GM18858 (cell line): ENCODE measurements around the gene UBFD1.
"Not testable (repeated sequence)": the region's sequence is repeated elsewhere in the genome, so short reads cannot be mapped to it uniquely, and the experiment has no call there.

Source experiments
- ATAC-seq: cut with Tn5 transposase; IDR thresholded peaks from one replicate; pipeline ENCODE4 v1.9.1; 2021; ENCODE audit not compliant: unreplicated experiment

The UBFD1 gene

DNA sequence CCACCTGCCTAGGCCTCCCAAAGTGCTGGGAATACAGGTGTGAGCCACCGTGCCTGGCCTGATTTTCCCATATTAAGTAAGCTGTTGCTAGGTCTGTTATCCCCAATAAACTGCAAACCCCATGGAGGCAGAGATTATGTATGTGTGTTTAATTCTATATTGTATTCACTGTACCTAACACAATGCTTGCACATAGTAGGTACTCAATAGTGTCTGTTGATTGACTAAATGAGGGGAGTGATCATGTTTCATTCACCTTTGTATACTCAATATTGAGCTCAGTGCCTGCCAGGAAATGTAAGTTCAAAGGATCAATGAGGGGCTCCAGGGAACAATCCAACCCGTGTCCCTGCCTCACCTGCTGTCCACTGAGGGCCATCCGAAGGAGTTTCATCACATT is 32.6 kb upstream of the UBFD1 start:
- no peak for ATAC-seq

DNA sequence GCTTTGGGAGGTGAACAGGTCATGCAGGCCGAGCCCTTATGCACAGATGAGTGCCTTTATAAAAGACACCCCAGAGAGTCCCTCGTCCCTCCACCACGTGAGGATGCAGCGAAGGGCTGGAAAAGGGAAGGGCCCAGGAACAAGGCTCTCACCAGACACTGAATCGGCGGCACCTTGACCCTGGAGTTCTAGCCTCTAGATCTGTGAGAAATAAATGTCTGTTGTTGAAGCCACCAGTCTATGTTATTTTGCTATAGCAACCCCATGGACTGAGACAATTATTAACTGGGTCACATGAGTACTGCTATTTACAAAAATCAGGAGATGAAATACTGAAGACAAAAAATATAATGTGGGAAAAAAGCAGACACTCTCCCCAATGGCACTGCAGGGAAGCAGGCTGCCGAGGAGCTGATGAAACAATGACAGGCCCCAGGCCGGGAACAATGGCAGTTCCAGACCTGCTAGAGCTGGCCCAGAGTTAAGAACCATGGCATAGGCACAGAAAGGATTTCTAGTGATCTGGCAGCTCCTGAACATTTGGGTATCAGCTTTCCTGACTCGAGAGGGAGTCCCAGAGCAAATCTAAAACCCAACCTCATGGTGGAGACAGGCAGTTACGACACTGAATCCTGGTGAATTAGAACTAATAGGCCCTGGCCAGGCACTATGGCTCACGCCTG is 29.4 kb upstream of the UBFD1 start:
- no peak for ATAC-seq

DNA sequence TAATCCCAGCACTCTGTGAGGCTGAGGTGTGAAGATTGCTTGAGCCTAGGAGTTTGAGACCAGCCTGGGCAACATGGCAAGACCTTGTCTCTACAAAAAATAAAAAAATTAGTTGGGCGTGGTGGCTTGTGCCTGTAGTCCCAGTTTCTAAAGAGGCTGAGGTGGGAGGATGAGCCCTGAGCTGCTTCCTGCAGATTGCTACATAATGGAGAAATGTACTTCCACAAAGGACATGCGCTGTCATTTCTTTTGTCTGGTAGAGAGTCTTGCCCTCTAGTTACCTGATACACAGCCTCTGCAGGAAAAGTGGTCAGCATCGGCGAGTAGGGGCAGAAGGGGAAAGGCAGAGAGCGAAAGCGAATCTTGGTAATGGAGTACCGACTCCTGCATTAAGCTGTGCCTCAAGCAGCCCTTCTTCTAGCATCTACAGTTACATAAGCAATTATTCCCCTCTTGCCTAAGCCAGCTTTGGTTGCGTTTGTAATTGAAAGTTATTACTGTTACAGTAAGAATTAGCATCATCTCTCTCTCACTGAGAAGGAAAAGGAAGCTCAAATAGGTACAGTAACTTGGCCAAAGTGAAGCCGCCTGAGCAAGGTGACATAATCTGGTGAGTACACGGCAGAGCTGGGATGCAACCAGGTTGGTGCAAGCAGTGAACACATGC is 28.8 kb upstream of the UBFD1 start:
- ATAC-seq, result no peak

DNA sequence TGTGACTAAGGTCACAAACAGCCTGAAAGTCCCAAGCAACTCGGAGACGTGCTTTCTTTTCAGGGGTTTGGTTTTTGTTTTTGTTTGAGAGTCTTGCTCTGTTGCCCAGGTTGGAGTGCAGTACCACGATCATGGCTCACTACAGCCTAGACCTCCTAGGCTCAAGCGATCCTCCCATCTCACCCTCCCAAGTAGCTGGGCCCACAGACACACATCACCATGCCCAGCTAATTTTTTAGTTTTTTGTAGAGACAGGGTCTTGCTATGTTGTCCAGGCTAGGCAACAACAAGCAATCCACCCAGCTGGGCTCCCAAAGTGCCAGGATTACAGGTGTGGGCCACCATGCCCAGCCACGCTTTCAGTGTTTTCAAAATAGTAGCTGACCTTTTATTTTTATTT is 27.5 kb upstream of the UBFD1 start:
- ATAC-seq, result no peak

DNA sequence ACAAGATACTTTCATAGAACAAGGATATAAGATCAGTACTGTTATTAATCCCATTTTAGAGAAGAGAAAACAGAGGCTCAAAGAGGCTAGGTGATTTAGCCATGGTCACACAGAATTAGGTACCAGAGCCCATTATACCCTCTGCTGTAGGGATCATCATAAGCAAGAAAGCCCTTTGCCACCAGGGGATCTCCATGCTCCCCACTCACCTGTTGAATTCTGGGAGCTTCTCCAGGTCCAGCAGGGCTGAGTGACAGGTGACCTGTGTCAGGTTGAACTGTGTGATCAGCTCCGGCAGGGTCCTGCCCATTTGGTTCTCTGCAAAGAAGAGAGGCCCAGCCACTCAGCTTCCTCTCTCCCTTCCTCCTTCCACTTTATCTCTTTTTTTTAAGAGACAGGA is 25.1 kb upstream of the UBFD1 start:
- no peak for ATAC-seq

DNA sequence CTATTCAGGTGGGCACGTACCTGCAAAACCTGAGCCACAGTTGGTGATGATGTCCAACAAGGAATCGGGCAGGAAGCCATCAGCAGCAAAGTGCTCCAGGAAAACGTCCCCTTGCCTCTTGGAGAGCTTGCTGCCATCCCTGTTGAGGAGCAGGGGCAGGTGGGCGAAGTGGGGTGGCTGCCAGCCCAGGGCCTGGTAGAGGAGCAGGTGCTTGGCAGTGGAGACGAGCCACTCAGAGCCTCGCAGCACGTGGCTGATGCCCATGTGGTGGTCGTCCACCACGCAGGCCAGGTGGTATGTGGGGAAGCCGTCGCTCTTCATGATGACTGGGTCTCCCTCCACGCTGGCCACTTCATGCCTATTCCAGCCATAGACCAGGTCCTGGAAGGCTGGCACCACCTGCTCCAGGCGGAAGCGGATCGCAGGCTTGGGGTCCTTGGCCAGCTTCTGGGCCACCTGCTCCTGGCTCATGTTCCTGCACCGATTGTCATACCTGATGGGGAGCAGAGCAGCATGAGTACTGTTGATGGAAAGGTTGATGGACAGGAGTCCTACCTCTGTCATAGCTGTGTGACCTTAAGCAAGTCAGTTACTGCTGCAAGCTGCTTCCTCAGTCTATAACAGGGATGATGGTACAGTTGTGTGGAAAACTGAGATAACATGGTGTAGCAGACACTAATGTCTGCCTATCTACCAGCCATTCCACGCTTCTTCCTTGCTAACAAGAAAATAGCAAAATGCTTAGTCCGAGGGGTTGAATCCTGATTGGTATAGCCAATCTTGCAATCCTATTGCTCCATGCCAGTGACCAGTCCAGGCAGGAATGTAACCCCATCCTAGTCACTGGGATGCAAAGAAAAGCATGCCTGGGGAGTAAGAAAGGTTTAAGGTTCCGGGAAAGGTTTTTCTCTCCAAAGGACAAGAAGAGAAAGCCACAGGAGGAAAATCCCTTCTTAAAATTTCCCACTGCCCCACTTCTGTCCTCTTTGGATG is 22.4 kb upstream of the UBFD1 start:
- no peak for ATAC-seq

DNA sequence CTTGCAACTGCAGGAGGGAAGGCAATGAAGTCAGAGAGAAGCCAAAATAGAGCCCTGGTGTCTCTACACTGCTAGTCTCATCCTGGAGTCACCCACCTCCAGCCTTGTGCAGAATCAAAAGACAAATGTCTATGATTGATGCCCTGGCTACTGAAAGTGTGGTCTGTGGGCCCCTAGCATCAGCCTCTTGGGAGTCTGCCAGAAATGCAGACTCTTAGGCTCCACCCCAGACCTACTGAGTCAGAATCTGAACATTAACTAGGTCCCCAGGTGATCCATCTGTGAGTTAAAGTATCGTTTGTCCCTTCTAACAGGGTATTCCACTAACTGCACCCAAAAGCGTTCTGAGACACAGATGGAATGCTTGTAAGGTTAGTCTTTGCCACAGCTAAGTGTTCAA is 21.6 kb upstream of the UBFD1 start:
- ATAC-seq, result no peak

DNA sequence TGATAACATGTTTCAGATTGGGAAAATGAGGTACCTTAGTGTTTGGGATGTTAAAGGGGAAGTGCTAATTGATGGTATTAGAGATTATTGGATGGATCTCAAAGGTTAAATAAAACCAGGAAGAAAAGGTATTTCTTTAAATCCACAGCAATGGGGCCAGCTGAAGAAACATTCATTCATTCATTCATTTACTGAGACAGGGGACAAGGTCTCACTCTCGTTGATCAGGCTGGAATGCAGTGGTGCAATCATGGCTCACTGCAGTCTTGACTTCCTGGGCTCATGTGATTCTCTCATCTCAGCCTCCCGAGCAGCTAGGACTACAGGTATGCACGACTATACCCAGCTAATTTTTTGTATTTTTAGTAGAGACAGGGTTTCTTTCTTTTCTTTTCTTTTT is 20.1 kb upstream of the UBFD1 start:
- ATAC-seq, result no peak

DNA sequence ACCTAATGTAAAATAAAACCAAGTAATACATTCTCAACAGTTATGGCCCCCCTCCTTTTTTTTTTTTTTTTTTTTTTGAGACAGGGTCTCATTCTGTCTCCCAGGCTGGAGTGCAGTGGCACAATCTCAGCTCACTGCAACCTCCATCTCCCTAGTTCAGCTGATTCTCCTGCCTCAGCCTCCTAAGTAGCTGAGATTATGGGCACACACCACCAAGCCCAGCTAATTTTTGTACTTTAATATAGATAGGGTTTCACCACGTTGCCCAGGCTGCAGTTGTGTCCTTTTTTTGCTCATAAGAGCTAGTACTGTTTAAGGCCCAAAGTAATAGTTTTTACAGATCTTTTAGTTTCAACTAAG is 18.6 kb upstream of the UBFD1 start:
- ATAC-seq, result no peak

DNA sequence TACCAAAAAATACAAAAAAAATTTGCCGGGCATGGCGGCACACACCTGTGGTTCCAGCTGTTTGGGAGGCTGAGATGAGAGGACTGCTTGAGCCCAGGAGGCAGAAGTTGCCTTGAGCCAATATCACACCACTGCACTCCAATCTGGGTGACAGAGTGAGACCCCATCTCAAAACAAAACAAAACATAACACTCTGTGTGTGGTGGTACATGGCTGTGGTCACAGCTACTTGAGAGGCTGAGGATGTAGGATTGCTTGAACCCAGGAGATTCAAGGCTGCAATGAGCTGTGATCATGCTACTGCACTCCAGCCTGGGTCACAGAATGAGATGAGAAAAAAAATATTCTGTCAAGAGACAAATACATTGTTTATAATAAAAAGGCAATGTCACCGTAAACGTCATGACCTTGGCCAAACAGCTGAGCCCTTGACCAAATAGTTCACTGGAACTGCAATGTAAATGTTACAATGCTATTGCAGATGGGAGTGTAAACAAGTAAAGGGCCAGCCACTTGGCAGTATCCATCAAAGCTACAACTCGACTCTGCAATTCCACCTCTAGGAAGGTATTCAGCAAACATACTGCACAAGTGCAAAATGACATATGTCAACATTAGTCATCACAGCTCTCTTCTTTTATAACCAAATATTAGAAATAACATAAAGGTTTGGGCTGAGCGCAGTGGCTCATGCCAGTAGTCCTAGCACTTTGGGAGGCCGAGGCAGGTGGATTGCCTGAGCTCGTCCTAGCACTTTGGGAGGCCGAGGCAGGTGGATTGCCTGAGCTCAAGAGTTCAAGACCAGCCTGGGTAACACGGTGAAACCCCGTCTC is 17.3 kb upstream of the UBFD1 start:
- no peak for ATAC-seq

DNA sequence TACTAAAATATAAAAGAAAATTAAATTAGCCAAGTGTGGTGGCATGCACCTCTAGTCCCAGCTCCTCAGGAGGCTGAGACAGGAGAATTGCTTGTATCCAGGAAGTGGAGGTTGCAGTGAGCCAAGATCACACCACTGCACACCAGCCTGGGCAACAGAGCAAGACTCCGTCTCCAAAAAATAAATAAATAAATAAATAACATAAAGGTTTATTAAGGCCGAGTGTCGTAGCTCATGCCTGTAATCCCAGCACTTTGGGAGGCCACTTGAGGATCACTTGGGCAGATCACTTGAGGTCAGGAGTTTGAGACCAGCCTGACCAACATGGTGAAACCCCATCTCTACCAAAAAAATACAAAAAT is 16.7 kb upstream of the UBFD1 start:
- not testable (repeated sequence) for ATAC-seq

DNA sequence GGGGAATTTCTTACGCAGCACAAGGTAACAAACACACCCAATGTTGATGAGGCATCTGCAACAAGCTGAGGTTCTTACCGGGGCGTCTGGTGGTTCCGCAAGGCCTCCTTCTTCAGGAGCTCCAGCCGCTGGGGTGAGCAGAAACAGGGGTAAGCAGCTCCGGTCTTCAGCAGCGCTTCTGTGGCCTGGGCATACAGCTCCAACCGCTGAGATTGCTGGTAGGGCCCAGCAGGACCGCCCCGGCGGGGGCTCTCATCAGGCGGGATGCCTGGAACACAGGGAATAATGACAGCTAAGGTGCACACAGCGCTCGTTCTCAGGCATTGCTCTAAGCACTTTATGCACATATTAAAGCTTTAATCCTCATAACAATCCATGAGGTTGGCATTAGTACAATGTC is 13.1 kb upstream of the UBFD1 start:
- ATAC-seq, result no peak

DNA sequence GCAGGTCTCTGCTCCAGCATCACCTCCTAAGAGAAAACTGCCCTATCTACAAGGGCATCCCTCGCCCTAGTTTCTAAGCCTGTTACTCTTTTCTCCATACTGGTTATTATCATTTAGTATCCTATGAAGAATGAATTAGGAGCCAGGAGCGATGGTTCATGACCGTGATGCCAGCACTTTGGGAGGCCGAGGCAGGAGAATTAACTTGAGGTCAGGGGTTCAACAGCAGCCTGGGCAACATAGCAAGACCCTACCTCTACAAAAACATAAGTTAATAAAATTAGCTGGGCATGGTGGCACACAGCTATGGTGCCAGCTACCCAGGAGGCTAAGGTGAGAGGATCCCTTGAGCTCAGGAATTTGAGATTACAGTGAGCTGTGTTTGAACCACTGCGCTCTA is 7.6 kb upstream of the UBFD1 start:
- no peak for ATAC-seq

DNA sequence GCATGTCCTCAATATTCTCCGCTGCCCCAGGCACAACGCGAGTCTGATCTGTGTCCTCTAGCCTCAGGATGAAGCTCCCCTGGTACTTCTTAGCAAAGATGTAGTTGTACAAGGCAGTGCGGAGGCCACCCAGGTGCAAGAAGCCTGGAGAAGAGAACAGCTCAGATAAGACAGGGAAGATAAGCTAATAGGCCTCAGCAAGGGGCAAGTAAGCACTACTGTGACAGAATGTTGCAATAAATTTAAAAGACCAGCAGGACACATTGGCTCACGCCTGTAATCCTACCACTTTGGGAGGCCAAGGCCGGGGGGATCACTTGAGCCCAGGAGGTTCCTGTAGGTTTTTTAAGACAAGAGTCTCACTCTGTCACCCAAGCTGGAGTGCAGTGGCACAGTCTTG is 5.4 kb upstream of the UBFD1 start:
- ATAC-seq, result no peak

DNA sequence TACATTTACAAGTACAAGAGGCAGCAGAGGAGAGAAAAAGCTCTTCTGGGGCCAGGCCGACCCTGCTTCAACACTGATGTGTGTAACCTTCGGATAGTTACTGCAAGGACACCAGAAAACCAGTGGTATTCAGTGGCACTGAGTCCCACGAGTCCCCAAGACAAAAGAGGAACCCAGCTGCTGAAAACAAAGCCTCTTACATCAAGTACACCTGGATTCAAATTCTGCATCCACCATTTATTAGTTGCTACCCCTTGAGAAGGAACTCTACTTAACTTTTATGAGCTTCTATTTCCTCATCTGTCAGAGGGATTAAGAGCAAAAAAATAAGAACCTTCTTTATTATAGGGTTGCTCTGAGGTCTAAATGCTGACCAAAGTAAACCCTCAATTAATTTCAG is 3.0 kb upstream of the UBFD1 start:
- ATAC-seq, result no peak

DNA sequence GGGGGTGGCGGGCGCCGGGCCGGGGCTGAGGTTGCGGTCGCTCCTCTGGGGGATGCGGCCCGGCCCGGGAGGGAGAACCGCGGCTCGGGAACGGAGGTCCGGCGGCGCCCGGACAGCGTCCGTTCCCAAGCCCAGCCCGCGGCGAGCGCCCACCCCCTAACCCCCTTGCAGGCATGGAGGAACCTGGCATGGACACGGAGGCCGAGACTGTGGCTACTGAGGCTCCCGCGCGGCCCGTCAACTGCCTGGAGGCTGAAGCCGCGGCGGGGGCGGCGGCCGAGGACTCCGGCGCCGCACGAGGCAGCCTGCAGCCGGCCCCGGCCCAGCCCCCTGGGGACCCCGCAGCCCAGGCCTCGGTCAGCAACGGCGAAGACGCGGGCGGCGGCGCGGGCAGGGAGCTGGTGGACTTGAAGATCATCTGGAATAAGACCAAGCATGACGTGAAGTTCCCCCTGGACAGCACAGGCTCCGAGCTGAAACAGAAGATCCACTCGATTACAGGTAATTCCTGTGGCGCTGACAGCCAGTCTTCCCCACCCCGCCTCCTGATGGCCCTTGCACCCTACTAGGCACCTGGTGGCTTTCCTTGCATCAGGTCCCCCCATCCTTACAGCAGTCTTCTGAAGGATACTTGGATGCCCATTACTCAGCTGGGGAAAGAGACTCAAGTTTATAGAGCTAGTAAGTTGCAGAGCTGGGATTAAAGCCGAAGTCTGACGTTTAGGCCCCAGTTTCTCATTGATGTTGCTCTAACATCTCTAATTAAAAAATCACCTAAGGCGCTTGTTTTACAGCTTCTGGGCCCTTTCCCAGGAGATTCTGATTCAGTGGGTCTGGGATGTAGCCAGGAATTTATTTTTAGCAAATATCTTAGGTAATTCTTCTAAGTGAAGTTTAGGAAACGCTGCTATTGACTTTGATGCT is 514 bp downstream of the UBFD1 start:
- no peak for ATAC-seq

DNA sequence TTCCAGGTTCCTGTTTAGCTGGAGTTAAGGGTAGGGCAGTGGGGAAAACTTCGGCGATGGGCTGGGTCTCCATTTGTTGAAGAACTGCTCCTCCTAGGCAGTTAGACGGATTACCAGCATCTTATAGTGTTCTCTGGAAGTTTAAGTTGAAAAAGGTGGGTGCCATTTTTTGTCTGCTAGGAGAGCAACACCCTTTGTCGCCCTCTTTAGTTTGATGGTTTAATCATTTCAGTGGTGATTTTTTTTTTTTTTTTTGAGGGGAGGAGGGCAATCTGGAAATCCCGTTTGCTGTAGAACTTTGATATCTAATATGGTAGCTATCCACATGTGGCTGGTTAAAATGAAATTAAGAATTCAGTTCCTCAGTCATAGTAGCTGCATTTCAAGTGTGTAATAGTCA is 4.1 kb downstream of the UBFD1 start:
- ATAC-seq, result no peak

DNA sequence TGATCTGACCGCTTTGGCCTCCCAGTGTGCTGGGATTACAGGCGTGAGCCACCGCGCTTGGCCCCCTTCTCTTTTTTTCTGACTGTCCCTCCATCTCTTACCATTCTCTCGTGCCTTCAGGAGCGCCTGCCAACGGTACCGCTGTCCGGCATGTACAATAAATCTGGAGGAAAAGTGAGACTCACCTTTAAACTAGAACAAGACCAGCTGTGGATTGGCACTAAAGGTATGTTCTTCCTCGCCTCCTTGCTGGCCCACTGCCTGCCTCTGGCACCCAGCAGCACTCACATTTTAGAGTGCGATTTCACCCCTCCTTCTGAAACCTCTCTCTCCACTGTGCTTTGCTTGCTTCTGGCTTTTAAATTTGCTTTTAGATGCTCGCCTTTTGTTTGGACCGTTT is 5.0 kb downstream of the UBFD1 start:
- no peak for ATAC-seq

DNA sequence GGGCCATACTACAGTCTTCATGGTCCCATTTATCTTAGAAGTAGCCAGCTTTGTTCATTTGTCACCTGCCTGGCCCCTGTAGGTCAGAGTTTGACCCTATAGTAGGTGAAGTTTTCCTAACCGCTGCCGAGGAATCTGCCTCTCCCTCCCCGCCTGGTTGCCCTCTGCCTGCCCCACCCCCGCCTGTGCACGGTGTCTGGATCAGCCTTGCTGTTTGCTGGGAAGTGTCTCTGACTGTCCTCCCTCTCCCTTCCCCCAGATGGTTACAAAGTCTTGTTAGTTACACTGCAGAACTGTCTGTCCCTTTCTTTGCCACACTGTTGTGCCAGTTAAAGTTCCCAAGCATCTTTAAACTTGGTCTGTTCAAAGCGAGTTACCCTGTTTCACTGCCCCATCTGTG is 5.7 kb downstream of the UBFD1 start:
- no peak for ATAC-seq
